ENCODE data around the gene KCTD8. TPM values are rescaled to one million over a fixed set of nuclear protein-coding genes. Genes with fewer than 3 reads are reported as not detected.

The KCTD8 gene
- not detected in 5 replicates for total RNA-seq (2022; extraction: Qiagen RNA extraction)

GRCh38 chr4:44448521-44449461 is at the start of gene KCTD8:
Gene KCTD8, minus strand, starts transcription at chr4:44448809.

Other genes with a start within 250 kb of the KCTD8 start
- gene YIPF7, start 202.8 kb upstream of the KCTD8 start, total RNA-seq (2022; extraction: Qiagen RNA extraction): not detected in 5 replicates
- gene GUF1, start 229.6 kb upstream of the KCTD8 start, total RNA-seq (2022; extraction: Qiagen RNA extraction): 7.9 to 10.1 TPM (median 8.8 TPM) in 5 replicates